Activated naive CD8-positive, alpha-beta T cell treated with anti-CD3 and anti-CD28 coated beads, Interleukin-2, amount 10 ng/mL, durations not matched to agents 7 days and 5 days (primary cell): ENCODE results near the gene NFASC. TPM values are rescaled to one million over a fixed set of nuclear protein-coding genes. Genes with fewer than 3 reads are reported as not detected.

Source experiments
- ATAC-seq: fragments of 150-1000 bp; cut with Tn5 transposase; one replicate; pipeline ENCODE4 v1.10.0; 2021; ENCODE audit warnings: low read depth, moderate library complexity
- POLR2A ChIA-PET: fragments of 350-600 bp; sonication (Branson Sonifier 250); formaldehyde crosslinking; loops from one replicate; lab custom pipeline; 2021; ENCODE audit warnings: antibody characterized with exemption; lab: Charles Lee
- DNase-seq: peaks from one replicate; pipeline ENCODE4 v3.0.0; 2021
- H3K27ac Mint-ChIP-seq: one replicate; pipeline ENCODE4 v1.8.0; 2022; ENCODE audit warnings: mild to moderate bottlenecking, mixed read lengths
- H3K27me3 Mint-ChIP-seq: one replicate; pipeline ENCODE4 v1.8.0; 2022; ENCODE audit warnings: mild to moderate bottlenecking, moderate library complexity, mixed read lengths
- H3K36me3 Mint-ChIP-seq: one replicate; pipeline ENCODE4 v1.8.0; 2021; ENCODE audit warnings: mild to moderate bottlenecking, mixed read lengths
- H3K4me1 Mint-ChIP-seq: one replicate; pipeline ENCODE4 v1.8.0; 2021; ENCODE audit warnings: mixed read lengths
- H3K4me3 Mint-ChIP-seq: one replicate; pipeline ENCODE4 v1.8.0; 2022; ENCODE audit warnings: mild to moderate bottlenecking, moderate library complexity, mixed read lengths
- H3K9me3 Mint-ChIP-seq: one replicate; pipeline ENCODE4 v1.8.0; 2021; ENCODE audit warnings: mixed read lengths
- total RNA-seq, 2 experiments: library from RNA; stranded (reverse); gene quantifications; one replicate each; pipeline ENCODE4 v1.2.3, GENCODE V29; 2021

NFASC gene
- total RNA-seq: under 1 TPM; 0.14 to 0.31 TPM

- POLR2A ChIA-PET: no interaction called here
- Mint-ChIP-seq H3K4me1 (peaks cover 1% of the 10 kb centered on the region), H3K27ac (no peak within 1 kb of the TSS), H3K4me3 (no peak within 1 kb of the TSS), H3K27me3 (peaks cover 8% of the 10 kb centered on the region), H3K36me3 (no peaks in the 10 kb centered on the region), H3K9me3 (no peaks in the 10 kb centered on the region)
- no peak for DNase-seq
- ATAC-seq: no peak
These were observed at the start of gene NFASC for GRCh38 chr1:204870160-204870912. Gene NFASC, plus strand, starts transcription at chr1:204870862. Its CDS starts 73,454 bp downstream, at chr1:204944316.

GRCh38 chr1:204821476-204821875 lies 49.2 kb upstream of the NFASC start:
- POLR2A ChIA-PET: no interaction called here
- no peaks in the 10 kb centered on the region for H3K36me3 Mint-ChIP-seq
- no peaks in the 10 kb centered on the region for H3K4me1 Mint-ChIP-seq
- H3K9me3 Mint-ChIP-seq: no peaks in the 10 kb centered on the region
- no peak for DNase-seq
- H3K4me3 Mint-ChIP-seq: no peak overlapping the region
- no peak for ATAC-seq
- peaks cover 6% of the 10 kb centered on the region for H3K27me3 Mint-ChIP-seq
- H3K27ac Mint-ChIP-seq: no peak overlapping the region

DNA sequence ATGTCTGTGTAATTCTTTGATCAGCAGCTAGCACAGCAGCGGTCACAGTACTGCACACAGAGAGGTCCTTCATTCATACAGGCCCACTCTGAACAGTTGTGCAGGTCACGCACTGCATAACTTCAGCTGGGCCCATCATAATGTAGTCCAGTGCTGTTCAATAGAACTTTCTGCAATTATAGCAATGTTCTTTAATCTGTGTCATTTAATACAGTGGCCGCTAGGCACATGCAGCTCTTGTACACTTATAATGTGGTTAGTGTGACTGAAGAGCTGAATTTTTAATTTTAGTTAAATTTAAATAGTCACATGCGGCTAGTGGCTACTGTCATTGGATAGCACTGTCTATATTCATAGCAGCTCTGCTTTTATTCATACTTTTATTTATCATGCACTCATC lies 48.7 kb upstream of the NFASC start:
- DNase-seq (no peak), ATAC-seq (no peak)
- peaks cover 8% of the 10 kb centered on the region for H3K27me3 Mint-ChIP-seq
- no peak overlapping the region for H3K27ac Mint-ChIP-seq
- no peaks in the 10 kb centered on the region for H3K4me1 Mint-ChIP-seq
- H3K9me3 Mint-ChIP-seq: no peaks in the 10 kb centered on the region
- POLR2A ChIA-PET: no interaction called here
- no peaks in the 10 kb centered on the region for H3K36me3 Mint-ChIP-seq
- H3K4me3 Mint-ChIP-seq: no peak overlapping the region

GRCh38 chr1:204826970-204827369 lies 43.7 kb upstream of the NFASC start:
- no peak for DNase-seq
- Mint-ChIP-seq H3K36me3 (no peaks in the 10 kb centered on the region), H3K9me3 (no peaks in the 10 kb centered on the region), H3K27me3 (peaks cover 32% of the 10 kb centered on the region), H3K4me1 (peaks cover 8% of the 10 kb centered on the region), H3K4me3 (no peak overlapping the region), H3K27ac (no peak overlapping the region)
- POLR2A ChIA-PET: no interaction called here
- no peak for ATAC-seq

- Mint-ChIP-seq H3K4me1 (peaks cover 8% of the 10 kb centered on the region), H3K4me3 (peak overlapping the region; percentile 49), H3K27me3 (peaks cover 39% of the 10 kb centered on the region), H3K36me3 (no peaks in the 10 kb centered on the region), H3K27ac (no peak overlapping the region), H3K9me3 (no peaks in the 10 kb centered on the region)
- POLR2A ChIA-PET: no interaction called here
- peak; percentile 71 for DNase-seq
- ATAC-seq: peak; percentile 83
These were observed 42.3 kb upstream of the NFASC start for GRCh38 chr1:204828352-204828850.

- ATAC-seq (no peak), DNase-seq (no peak)
- no peaks in the 10 kb centered on the region for H3K9me3 Mint-ChIP-seq
- peaks cover 8% of the 10 kb centered on the region for H3K4me1 Mint-ChIP-seq
- H3K27ac Mint-ChIP-seq: no peak overlapping the region
- peaks cover 47% of the 10 kb centered on the region for H3K27me3 Mint-ChIP-seq
- H3K4me3 Mint-ChIP-seq: peak overlapping the region; percentile 78
- H3K36me3 Mint-ChIP-seq: no peaks in the 10 kb centered on the region
- POLR2A ChIA-PET: no interaction called here
These were observed 41.4 kb upstream of the NFASC start for GRCh38 chr1:204829133-204829825.

DNA sequence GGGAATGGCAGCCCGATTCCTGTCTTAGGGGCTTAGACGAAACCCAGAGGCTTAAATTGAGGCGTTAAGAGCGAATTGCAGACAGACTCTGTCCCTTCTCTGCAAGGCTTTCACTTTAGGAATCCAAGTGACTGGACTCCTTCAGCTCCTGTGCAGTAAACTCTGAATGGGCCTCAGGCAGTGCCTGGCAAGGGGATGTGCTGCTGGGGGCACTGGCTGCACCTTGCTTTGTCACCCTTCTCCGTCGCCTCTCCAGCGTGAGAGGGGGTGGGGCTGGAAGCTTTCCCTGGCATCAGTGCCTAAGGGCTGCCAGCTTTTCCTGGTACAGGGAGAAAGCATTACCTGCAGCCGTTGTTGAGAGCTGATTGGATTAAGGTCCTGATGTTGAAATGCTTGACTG lies 39.9 kb upstream of the NFASC start:
- H3K27ac Mint-ChIP-seq: no peak overlapping the region
- H3K9me3 Mint-ChIP-seq: no peaks in the 10 kb centered on the region
- no peaks in the 10 kb centered on the region for H3K36me3 Mint-ChIP-seq
- no peak for DNase-seq
- peaks cover 8% of the 10 kb centered on the region for H3K4me1 Mint-ChIP-seq
- peaks cover 61% of the 10 kb centered on the region for H3K27me3 Mint-ChIP-seq
- H3K4me3 Mint-ChIP-seq: no peak overlapping the region
- POLR2A ChIA-PET: no interaction called here
- ATAC-seq: no peak

GRCh38 chr1:204831186-204831585 lies 39.5 kb upstream of the NFASC start:
- Mint-ChIP-seq H3K36me3 (no peaks in the 10 kb centered on the region), H3K4me1 (peaks cover 8% of the 10 kb centered on the region), H3K27me3 (peaks cover 64% of the 10 kb centered on the region), H3K4me3 (no peak overlapping the region), H3K9me3 (no peaks in the 10 kb centered on the region), H3K27ac (no peak overlapping the region)
- DNase-seq (no peak), ATAC-seq (no peak)
- POLR2A ChIA-PET: no interaction called here

DNA sequence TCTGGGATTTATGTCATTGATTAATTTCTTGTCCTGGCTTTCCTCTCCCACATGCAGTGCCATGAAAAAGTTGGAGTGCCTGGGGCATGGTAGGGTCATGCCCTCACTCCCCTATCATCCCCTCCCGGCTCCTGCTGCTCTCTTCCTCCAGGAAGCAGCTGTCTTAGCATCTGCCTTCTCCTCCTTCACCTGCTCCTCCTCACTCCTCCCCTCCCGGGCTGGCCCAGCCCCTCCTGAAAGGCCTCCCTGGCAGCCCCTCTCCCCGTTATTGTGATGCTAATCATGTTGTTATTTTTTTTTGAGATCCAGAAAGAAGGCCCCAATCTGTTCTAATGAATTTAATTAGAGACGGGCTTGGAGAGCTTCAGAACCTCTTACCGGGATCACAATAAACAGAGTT lies 36.3 kb upstream of the NFASC start:
- Mint-ChIP-seq H3K4me3 (no peak overlapping the region), H3K9me3 (no peaks in the 10 kb centered on the region), H3K27me3 (peaks cover 52% of the 10 kb centered on the region), H3K27ac (no peak overlapping the region), H3K36me3 (no peaks in the 10 kb centered on the region), H3K4me1 (no peaks in the 10 kb centered on the region)
- POLR2A ChIA-PET: no interaction called here
- ATAC-seq: no peak
- no peak for DNase-seq

DNA sequence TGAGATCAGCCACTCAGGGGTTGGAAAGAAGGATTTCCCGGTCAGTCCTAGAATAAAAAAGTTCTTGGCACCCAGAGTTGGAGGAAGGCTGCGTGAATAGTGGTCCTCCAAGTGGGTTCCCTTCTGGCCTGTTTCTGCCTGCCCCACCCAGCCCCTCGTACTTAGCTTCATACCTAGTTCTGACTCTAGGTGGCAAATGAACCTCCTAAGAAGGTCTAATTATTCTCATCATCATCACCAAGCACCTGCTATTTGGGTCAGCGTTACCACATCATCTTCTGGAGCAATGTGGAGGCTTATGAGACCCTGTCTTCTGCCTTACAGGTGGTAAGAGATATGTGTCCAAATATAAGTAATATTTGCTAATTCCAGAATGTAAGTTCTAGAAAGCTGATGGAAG lies 35.9 kb upstream of the NFASC start:
- Mint-ChIP-seq H3K27me3 (peaks cover 48% of the 10 kb centered on the region), H3K36me3 (no peaks in the 10 kb centered on the region), H3K9me3 (no peaks in the 10 kb centered on the region), H3K27ac (no peak overlapping the region), H3K4me1 (no peaks in the 10 kb centered on the region), H3K4me3 (no peak overlapping the region)
- POLR2A ChIA-PET: no interaction called here
- ATAC-seq (no peak), DNase-seq (no peak)

DNA sequence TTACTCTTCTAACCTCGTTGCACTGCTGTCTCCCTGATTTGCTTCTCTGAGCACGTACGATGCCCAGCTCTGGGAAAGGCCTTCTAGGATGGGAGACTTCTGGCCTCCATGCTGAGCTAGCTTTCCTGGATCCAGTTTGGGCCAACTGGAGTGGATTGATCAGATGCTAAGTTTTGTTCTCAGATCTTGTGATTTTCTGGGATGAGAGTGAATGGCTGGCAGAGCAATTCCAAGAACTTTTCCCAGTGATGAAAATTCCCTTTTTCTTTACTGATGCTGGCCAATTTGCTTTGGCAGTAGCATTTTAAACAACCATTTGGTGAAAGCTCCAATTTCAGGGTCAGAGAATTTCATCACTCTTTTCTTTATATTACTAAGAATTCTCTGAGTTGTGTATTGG lies 34.9 kb upstream of the NFASC start:
- no peaks in the 10 kb centered on the region for H3K9me3 Mint-ChIP-seq
- peaks cover 40% of the 10 kb centered on the region for H3K27me3 Mint-ChIP-seq
- no peak for ATAC-seq
- DNase-seq: no peak
- H3K4me3 Mint-ChIP-seq: no peak overlapping the region
- H3K27ac Mint-ChIP-seq: no peak overlapping the region
- POLR2A ChIA-PET: no interaction called here
- no peaks in the 10 kb centered on the region for H3K4me1 Mint-ChIP-seq
- H3K36me3 Mint-ChIP-seq: no peaks in the 10 kb centered on the region

DNA sequence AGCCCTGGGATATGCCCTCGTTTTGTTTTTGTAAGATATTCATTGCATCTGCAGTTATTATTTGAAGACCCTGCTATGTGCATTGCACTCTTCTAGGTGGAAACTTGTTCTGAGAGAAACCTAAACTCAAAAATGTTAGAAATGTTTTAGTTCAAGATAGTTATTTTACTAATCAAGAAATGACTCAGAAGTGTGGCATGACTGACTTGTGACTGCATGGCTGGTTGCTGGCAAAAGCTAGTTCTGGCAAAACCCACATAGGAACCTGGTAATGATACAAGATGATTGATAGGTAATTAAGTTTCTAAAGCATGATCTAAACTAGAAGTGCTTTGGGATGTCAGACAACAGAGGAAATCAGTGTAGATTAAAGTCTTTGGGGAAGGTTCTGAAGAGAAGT lies 33.8 kb upstream of the NFASC start:
- no peak for DNase-seq
- no peak overlapping the region for H3K4me3 Mint-ChIP-seq
- no peaks in the 10 kb centered on the region for H3K36me3 Mint-ChIP-seq
- H3K9me3 Mint-ChIP-seq: no peaks in the 10 kb centered on the region
- POLR2A ChIA-PET: no interaction called here
- peaks cover 38% of the 10 kb centered on the region for H3K27me3 Mint-ChIP-seq
- ATAC-seq: no peak
- no peak overlapping the region for H3K27ac Mint-ChIP-seq
- no peaks in the 10 kb centered on the region for H3K4me1 Mint-ChIP-seq

GRCh38 chr1:204837440-204838084 lies 33.1 kb upstream of the NFASC start:
- H3K9me3 Mint-ChIP-seq: no peaks in the 10 kb centered on the region
- no peak for ATAC-seq
- H3K4me3 Mint-ChIP-seq: no peak overlapping the region
- DNase-seq: peak; percentile 36
- POLR2A ChIA-PET: no interaction called here
- H3K36me3 Mint-ChIP-seq: no peaks in the 10 kb centered on the region
- H3K4me1 Mint-ChIP-seq: no peaks in the 10 kb centered on the region
- peaks cover 34% of the 10 kb centered on the region for H3K27me3 Mint-ChIP-seq
- H3K27ac Mint-ChIP-seq: no peak overlapping the region
